ENCODE results near the gene TAF10. TPM values are rescaled to one million over a fixed set of nuclear protein-coding genes. Genes with fewer than 3 reads are reported as not detected.

TAF10 gene
- total RNA-seq, 1 donor from 2014 or later, result 112 TPM

DNA sequence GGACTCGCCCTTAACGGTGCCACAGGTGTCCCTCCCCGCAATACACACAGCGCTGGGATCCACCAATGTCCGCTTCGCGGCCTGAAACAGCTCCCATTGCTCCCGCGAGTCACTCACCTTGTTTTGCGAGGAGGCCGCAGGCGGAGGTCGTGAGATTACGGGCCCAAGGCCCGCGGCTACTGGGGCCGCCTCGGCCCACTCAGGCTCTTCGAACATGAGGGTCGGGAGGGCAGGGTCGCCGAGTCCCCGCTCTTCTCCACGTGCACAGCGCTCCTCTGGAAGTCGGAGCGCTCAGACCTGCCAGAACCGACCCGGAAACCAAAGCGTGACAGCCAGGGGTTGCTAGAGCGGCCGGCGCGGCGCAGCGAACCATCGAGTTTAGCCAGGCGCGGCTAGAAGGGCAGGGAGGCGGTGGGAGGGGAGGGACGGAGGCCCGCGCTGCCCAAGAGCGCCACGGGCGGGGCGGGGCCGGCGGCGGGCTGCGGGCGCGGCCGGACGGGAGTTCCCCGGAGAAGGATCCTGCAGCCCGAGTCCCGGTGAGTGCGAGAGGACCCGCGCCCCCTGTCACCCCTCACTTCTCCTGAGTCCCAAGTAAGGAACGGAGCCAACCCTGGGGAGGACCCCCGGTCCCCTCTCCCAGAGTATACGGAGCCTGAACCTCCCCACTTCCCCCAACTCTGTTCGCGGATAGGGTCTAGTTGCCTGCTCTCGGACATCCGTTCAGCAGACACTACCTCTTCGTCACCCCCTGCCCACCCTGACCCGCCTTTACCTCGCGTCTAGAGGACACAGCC lies 8.5 kb downstream of the TAF10 start, which contains the start of the genes ILK and RRP8:
Gene ILK (plus strand): TSS at position 488 of the 794 bp plus-strand sequence. CDS start 498 bp downstream, outside the sequence.
Gene RRP8 (minus strand): TSS at position 330 of the 794 bp plus-strand sequence. CDS start 114 bp downstream, at position 216.
- H3K9me3 ChIP-seq, result no peaks in the 10 kb centered on the region
- peaks cover 48% of the 10 kb centered on the region for H3K36me3 ChIP-seq
- ATAC-seq (peak; percentile 96 to 97), DNase-seq (peak; percentile 95)
- peak within 1 kb of the TSS; percentile 86 for H3K4me3 ChIP-seq
- peaks cover 60% of the 10 kb centered on the region for H3K4me1 ChIP-seq
- H3K27ac ChIP-seq, result peak within 1 kb of the TSS; percentile 93
- intact Hi-C loops (cut with DNase I), result no loop called here
- TF ChIP-seq, protein P1, sequence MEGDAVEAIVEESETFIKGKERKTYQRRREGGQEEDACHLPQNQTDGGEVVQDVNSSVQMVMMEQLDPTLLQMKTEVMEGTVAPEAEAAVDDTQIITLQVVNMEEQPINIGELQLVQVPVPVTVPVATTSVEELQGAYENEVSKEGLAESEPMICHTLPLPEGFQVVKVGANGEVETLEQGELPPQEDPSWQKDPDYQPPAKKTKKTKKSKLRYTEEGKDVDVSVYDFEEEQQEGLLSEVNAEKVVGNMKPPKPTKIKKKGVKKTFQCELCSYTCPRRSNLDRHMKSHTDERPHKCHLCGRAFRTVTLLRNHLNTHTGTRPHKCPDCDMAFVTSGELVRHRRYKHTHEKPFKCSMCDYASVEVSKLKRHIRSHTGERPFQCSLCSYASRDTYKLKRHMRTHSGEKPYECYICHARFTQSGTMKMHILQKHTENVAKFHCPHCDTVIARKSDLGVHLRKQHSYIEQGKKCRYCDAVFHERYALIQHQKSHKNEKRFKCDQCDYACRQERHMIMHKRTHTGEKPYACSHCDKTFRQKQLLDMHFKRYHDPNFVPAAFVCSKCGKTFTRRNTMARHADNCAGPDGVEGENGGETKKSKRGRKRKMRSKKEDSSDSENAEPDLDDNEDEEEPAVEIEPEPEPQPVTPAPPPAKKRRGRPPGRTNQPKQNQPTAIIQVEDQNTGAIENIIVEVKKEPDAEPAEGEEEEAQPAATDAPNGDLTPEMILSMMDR (IDR thresholded peaks at IDR 0.05), result peak; percentile 27
- H3K27me3 ChIP-seq (ENCODE audit: low read depth), result no peaks in the 10 kb centered on the region

DNA sequence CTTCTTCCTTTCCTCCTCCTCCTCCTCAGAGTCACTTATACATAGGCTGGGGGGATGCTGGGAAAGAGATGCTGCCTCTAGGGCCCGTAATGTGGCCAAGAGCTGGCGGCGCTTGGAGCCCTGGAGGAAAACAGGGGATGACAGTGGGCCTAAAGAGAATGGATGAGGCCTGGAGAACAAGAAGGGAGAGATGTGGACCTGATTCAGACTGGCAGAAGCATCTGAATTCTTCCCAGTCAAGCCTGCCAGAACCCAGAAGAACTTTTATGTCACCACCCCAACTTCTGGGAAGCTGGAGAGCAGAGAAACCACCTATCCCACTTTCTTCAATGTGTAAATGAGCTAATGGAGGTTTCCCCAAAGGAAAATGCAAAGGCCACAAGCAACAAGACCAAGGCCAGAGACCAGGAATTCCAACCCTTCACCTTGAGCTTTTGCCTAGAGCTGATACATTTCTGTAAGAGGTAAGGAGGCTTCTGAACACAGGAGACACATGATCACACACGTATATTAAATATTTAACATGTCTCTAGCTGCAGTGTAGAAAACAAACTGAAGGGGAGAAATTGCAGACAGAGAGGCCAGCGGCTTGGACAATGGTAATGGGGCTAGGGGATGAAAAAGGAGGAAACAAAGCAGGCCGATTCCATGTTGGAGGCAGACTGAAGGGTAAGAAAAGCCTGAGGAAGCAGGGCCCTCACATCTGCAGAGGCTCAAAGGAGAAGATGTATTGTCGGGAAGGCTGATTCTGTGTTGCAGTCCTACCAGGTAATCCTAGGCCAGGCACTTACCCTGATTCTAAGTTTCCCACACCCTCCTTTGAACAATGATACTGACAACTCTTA lies 9.7 kb downstream of the TAF10 start:
- Histone ChIP-seq H3K9me3 (no peaks in the 10 kb centered on the region), H3K36me3 (peaks cover 48% of the 10 kb centered on the region), H3K27ac (peak overlapping the region; percentile 93), H3K4me1 (peaks cover 48% of the 10 kb centered on the region), H3K4me3 (peak overlapping the region; percentile 86), H3K27me3 (ENCODE audit: low read depth) (no peaks in the 10 kb centered on the region)
- TF ChIP-seq, protein P1 (IDR thresholded peaks at IDR 0.05), result no peak
- ATAC-seq, result no peak
- DNase-seq, result no peak
- intact Hi-C loops (cut with DNase I), result no loop called here

DNA sequence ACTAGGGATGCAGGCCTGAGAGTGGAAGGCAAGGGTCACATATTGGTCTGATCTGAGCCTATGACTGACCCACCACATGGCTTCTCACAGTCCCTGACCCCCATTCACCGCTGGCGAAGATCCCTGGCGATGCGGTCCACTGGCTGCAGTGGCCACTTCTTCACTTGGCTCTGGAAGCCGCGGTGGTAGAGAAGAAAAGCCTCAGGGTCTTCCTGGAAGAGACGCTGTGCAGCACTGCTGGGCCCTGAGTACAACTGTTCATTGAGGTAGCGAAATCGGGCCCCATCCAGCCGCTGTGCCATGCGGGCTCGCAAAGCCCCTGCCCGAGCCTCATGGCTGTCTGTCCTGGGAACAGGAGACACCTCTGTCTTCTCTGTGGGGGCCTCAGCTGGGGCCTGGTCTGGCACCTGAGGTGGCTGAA lies 11.0 kb downstream of the TAF10 start:
- H3K27ac ChIP-seq, result no peak overlapping the region
- no peak overlapping the region for H3K4me3 ChIP-seq
- no peaks in the 10 kb centered on the region for H3K27me3 ChIP-seq (ENCODE audit: low read depth)
- TF ChIP-seq, protein P1 (IDR thresholded peaks at IDR 0.05), result no peak
- intact Hi-C loops (cut with DNase I), result no loop called here
- DNase-seq (no peak), ATAC-seq (no peak)
- H3K9me3 ChIP-seq, result no peaks in the 10 kb centered on the region
- peaks cover 60% of the 10 kb centered on the region for H3K36me3 ChIP-seq
- H3K4me1 ChIP-seq, result peaks cover 35% of the 10 kb centered on the region

DNA sequence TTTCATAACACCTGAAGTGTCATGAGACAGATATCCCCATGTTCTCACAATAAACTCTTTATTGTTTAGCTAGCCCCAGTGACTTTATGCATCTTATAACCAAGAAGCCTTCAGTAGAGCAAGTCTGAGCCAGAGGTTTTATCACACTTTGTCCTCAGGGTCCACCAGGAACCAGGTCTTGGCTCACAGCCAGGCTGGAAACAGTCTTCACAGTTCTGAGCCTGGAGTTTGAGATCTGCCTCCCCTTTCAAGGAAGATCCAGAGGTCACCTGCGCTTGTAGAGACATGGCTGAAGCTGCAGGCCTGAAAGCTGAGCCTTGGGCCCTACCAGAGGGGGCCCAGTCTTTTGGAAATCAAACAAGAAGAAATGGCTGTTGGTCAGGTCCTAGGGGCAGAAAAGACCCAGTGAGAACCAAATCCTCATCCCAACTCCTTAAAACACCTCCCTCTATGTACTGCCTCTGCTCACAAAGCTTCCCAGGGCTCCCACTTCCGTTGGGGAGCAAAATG lies 12.1 kb downstream of the TAF10 start:
- TF ChIP-seq, protein P1 (IDR thresholded peaks at IDR 0.05), result no peak
- H3K27me3 ChIP-seq (ENCODE audit: low read depth), result no peaks in the 10 kb centered on the region
- ATAC-seq (no peak), DNase-seq (no peak)
- no peak overlapping the region for H3K27ac ChIP-seq
- intact Hi-C loops (cut with DNase I), result no loop called here
- no peaks in the 10 kb centered on the region for H3K9me3 ChIP-seq
- peaks cover 65% of the 10 kb centered on the region for H3K36me3 ChIP-seq
- peaks cover 24% of the 10 kb centered on the region for H3K4me1 ChIP-seq
- no peak overlapping the region for H3K4me3 ChIP-seq

DNA sequence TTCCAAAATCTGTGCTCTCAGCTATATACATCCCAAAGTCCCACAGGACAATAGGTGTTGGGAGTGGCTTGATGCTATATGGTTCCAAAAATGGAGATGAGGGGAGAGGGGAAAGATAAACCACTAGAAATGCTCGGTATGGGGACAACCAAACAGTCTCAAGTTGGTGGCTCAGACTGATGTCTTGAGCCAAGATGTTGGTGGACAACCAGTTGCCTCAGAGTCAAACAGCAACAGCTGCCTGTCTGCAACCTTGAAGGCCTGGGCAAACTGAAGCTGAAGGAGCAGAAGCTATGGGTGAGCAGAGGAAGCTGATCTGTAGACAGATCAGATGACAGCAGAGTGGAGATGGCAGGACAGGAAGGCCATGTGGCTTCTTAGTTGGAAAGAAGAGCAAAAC lies 12.6 kb downstream of the TAF10 start:
- Histone ChIP-seq H3K36me3 (peaks cover 67% of the 10 kb centered on the region), H3K9me3 (no peaks in the 10 kb centered on the region), H3K27me3 (ENCODE audit: low read depth) (no peaks in the 10 kb centered on the region), H3K4me1 (peaks cover 19% of the 10 kb centered on the region), H3K27ac (no peak overlapping the region), H3K4me3 (no peak overlapping the region)
- ATAC-seq (no peak), DNase-seq (no peak)
- TF ChIP-seq, protein P1 (IDR thresholded peaks at IDR 0.05), result no peak
- intact Hi-C loops (cut with DNase I), result no loop called here
